ENCODE measurements around the gene THAP5.
A peak's percentile ranks its signal among the peaks of the same experiment; 100 is the strongest.

The THAP5 gene

GRCh38 chr7:108569381-108570145 lies at the start of gene THAP5, which contains the start of gene DNAJB9:
TSS of gene THAP5 (minus strand) at chr7:108569706. CDS start at chr7:108569569, 137 bp downstream.
TSS of gene DNAJB9 (plus strand) at chr7:108569874. CDS start at chr7:108571727, 1,853 bp downstream.
- peak; percentile 98 for DNase-seq (ENCODE audit: low read depth in 2 of 2)

- DNase-seq (ENCODE audit: low read depth in 2 of 2) = no peak
Observed at GRCh38 chr7:108618056-108618455, 48.5 kb upstream of the THAP5 start.

GRCh38 chr7:108614896-108615295 lies 45.4 kb upstream of the THAP5 start:
- DNase-seq (ENCODE audit: low read depth in 2 of 2) = no peak

- no peak for DNase-seq (ENCODE audit: low read depth in 2 of 2)
Observed at GRCh38 chr7:108613949-108614381, 44.5 kb upstream of the THAP5 start.

GRCh38 chr7:108613147-108613948 lies 43.8 kb upstream of the THAP5 start:
- no peak for DNase-seq (ENCODE audit: low read depth in 2 of 2)

- DNase-seq (ENCODE audit: low read depth in 2 of 2) = no peak
Observed at GRCh38 chr7:108611268-108611667, 41.8 kb upstream of the THAP5 start.

GRCh38 chr7:108609643-108610042 lies 40.1 kb upstream of the THAP5 start:
- no peak for DNase-seq (ENCODE audit: low read depth in 2 of 2)

- DNase-seq (ENCODE audit: low read depth in 2 of 2) = no peak
Observed at GRCh38 chr7:108605559-108606201, 36.2 kb upstream of the THAP5 start.

- DNase-seq (ENCODE audit: low read depth in 2 of 2) = no peak
Observed at GRCh38 chr7:108604307-108605077, 35.0 kb upstream of the THAP5 start.

- no peak for DNase-seq (ENCODE audit: low read depth in 2 of 2)
Observed at GRCh38 chr7:108603656-108604306, 34.3 kb upstream of the THAP5 start.

- no peak for DNase-seq (ENCODE audit: low read depth in 2 of 2)
Observed at GRCh38 chr7:108600399-108600798, 30.9 kb upstream of the THAP5 start.

GRCh38 chr7:108598914-108599580 lies 29.5 kb upstream of the THAP5 start:
- no peak for DNase-seq (ENCODE audit: low read depth in 2 of 2)

GRCh38 chr7:108598153-108598552 lies 28.6 kb upstream of the THAP5 start:
- no peak for DNase-seq (ENCODE audit: low read depth in 2 of 2)

GRCh38 chr7:108596560-108596959 lies 27.1 kb upstream of the THAP5 start:
- no peak for DNase-seq (ENCODE audit: low read depth in 2 of 2)

- no peak for DNase-seq (ENCODE audit: low read depth in 2 of 2)
Observed at GRCh38 chr7:108592646-108593201, 23.2 kb upstream of the THAP5 start.

GRCh38 chr7:108590606-108591005 lies 21.1 kb upstream of the THAP5 start:
- no peak for DNase-seq (ENCODE audit: low read depth in 2 of 2)

- no peak for DNase-seq (ENCODE audit: low read depth in 2 of 2)
Observed at GRCh38 chr7:108589874-108590273, 20.4 kb upstream of the THAP5 start.

GRCh38 chr7:108589199-108589598 lies 19.7 kb upstream of the THAP5 start:
- DNase-seq (ENCODE audit: low read depth in 2 of 2) = no peak

GRCh38 chr7:108586274-108586710 lies 16.8 kb upstream of the THAP5 start:
- DNase-seq (ENCODE audit: low read depth in 2 of 2) = no peak

- no peak for DNase-seq (ENCODE audit: low read depth in 2 of 2)
Observed at GRCh38 chr7:108585843-108586242, 16.3 kb upstream of the THAP5 start.

Measured in stimulated activated CD8-positive, alpha-beta memory T cell treated with anti-CD3 and anti-CD28 coated beads, Interleukin-7, amount 100 ng/mL, for 1 hour (primary cell).